Smooth muscle cell of the brain vasculature (primary cell): ENCODE data around the gene IZUMO2.
"Not testable (repeated sequence)": the region's sequence is repeated elsewhere in the genome, so short reads cannot be mapped to it uniquely, and the experiment has no call there.

Experiments used
- DNase-seq: peaks from one replicate; pipeline ENCODE4 v3.0.0-alpha.2; 2012; ENCODE audit warnings: low read depth, low spot score

Gene IZUMO2

GRCh38 chr19:50135856-50136602 is 27.1 kb downstream of the IZUMO2 start:
- DNase-seq: not testable (repeated sequence)

- DNase-seq: not testable (repeated sequence)
Measured at GRCh38 chr19:50134777-50135719, 28.0 kb downstream of the IZUMO2 start.

GRCh38 chr19:50133518-50134492 is 29.3 kb downstream of the IZUMO2 start:
- DNase-seq: not testable (repeated sequence)

- DNase-seq: not testable (repeated sequence)
Measured at GRCh38 chr19:50104012-50104411, 59.1 kb downstream of the IZUMO2 start.

- not testable (repeated sequence) for DNase-seq
Measured at GRCh38 chr19:50103405-50103804, 59.7 kb downstream of the IZUMO2 start.
